K562 (cell line): ENCODE measurements around the gene PSRC1. TPM values are rescaled to one million over a fixed set of nuclear protein-coding genes. Genes with fewer than 3 reads are reported as not detected.

Source experiments
- ATAC-seq: fragments of 200-7000 bp; cut with Tn5 transposase; 3 replicates; pipeline ENCODE4 v1.9.1; 2020; ENCODE audit warnings: moderate library complexity
- BruUV-seq: library from RNA; stranded (reverse); fragments of 400-500 nt; replicated peaks from 2 replicates; lab custom pipeline; 2021; lab: Mats Ljungman, UMichigan
- CTCF ChIA-PET: fragments of 300-600 bp; formaldehyde crosslinking; extraction: SDS; loops from one replicate; lab custom pipeline; 2021; ENCODE audit warnings: low intra/inter-chr PET ratio; lab: Yijun Ruan, JAX
- POLR2A ChIA-PET: fragments of 300-600, 350-650 bp; sonication (Branson Sonifier 250); formaldehyde crosslinking; extraction: SDS; loops from one replicate; lab custom pipeline; 2021; ENCODE audit warnings: antibody characterized with exemption, inconsistent platforms; lab: Yijun Ruan, JAX
- DNase-seq, 4 experiments: peaks; one replicate each; pipeline versions ENCODE4 v3.0.0 to v3.0.0-alpha.2; 2011 to 2018; ENCODE audit warnings: low spot score in 3 of 4, mixed read lengths in 3 of 4; ENCODE audit errors: extremely low read depth in 1 of 4
- FAIRE-seq: peaks from 2 replicates; lab custom pipeline; 2011; peaks lifted over from hg19 to GRCh38; lab: Jason Lieb, UNC
- H2AFZ ChIP-seq: 2 replicates; pipeline ENCODE4 v1.6.0; 2011; ENCODE audit warnings: low read depth, low read length, control low read depth, inconsistent platforms
- H3K27ac ChIP-seq: fragments of 200-600 bp; 3 replicates; pipeline ENCODE4 v1.8.0; 2011; ENCODE audit warnings: low read depth, mild to moderate bottlenecking, control low read depth, inconsistent platforms, low read length, moderate library complexity, mixed read lengths; ENCODE audit errors: extremely low read depth
- H3K27me3 ChIP-seq, 2 experiments: fragments of 300-600 bp in 1 of 2; 2 replicates in 1 of 2; 3 replicates in 1 of 2; pipeline versions ENCODE4 v1.6.0 to v1.8.0; 2011; ENCODE audit warnings: inconsistent platforms in 2 of 2, low read length in 2 of 2, mild to moderate bottlenecking in 1 of 2, mixed read lengths in 1 of 2, moderate library complexity in 1 of 2; ENCODE audit not compliant: control insufficient read depth in 2 of 2, insufficient read depth in 2 of 2
- H3K36me3 ChIP-seq: fragments of 300-600 bp; 3 replicates; pipeline ENCODE4 v1.8.0; 2011; ENCODE audit warnings: mild to moderate bottlenecking, low read length, inconsistent platforms; ENCODE audit not compliant: control insufficient read depth, insufficient read depth
- H3K4me1 ChIP-seq, 2 experiments: fragments of 200-600 bp in 1 of 2; replicated peaks in 1 of 2; 2 replicates in 1 of 2; 3 replicates in 1 of 2; pipeline versions ENCODE4 v1.5.1 to v1.8.0; 2011; ENCODE audit warnings: inconsistent platforms in 2 of 2, low read length in 2 of 2, mild to moderate bottlenecking in 1 of 2, mixed read lengths in 1 of 2, moderate library complexity in 1 of 2; ENCODE audit not compliant: control insufficient read depth in 2 of 2, insufficient read depth in 2 of 2
- H3K4me2 ChIP-seq: 2 replicates; pipeline ENCODE4 v1.6.1; 2011; ENCODE audit warnings: low read length, control low read depth, inconsistent platforms, mixed read lengths; ENCODE audit not compliant: insufficient read depth
- H3K4me3 ChIP-seq: fragments of 200-600 bp; sonication (generic), shearing (Covaris generic); 2 replicates; pipeline ENCODE4 v1.5.1; 2016; ENCODE audit warnings: control low read depth, inconsistent platforms
- H3K79me2 ChIP-seq: fragments of 200-600 bp; 3 replicates; pipeline ENCODE4 v1.8.0; 2011; ENCODE audit warnings: low read length, inconsistent platforms; ENCODE audit not compliant: control insufficient read depth, insufficient read depth
- H3K9ac ChIP-seq, 2 experiments: 2 replicates each; pipeline versions ENCODE4 v1.6.0 to v1.6.1; 2011; ENCODE audit warnings: low read depth in 2 of 2, low read length in 2 of 2, control low read depth in 1 of 2, inconsistent platforms in 1 of 2, mild to moderate bottlenecking in 1 of 2, mixed read lengths in 1 of 2; ENCODE audit not compliant: insufficient read depth in 1 of 2
- H3K9me1 ChIP-seq: one replicate; pipeline ENCODE4 v1.6.0; 2011; ENCODE audit warnings: inconsistent platforms, mild to moderate bottlenecking, low read length, moderate library complexity; ENCODE audit not compliant: control insufficient read depth, insufficient read depth
- H3K9me3 ChIP-seq: replicated peaks from 2 replicates; pipeline ENCODE4 v1.5.1; 2011; ENCODE audit warnings: low read depth, low read length, inconsistent platforms; ENCODE audit not compliant: control insufficient read depth, insufficient read depth
- H4K20me1 ChIP-seq: replicated peaks from 2 replicates; pipeline ENCODE4 v1.6.1; 2011; ENCODE audit warnings: low read length, inconsistent platforms, mixed read lengths; ENCODE audit not compliant: control insufficient read depth, insufficient read depth
- CXXC5 ChIP-seq: fragments of 250-450 bp; sonication (Bioruptor Pico); IDR thresholded peaks from 2 replicates; pipeline ENCODE4 v1.8.0; 2022; ENCODE audit warnings: inconsistent platforms, mild to moderate bottlenecking, moderate library complexity
- FIP1L1 ChIP-seq: fragments of 200-400 bp; formaldehyde crosslinking; IDR thresholded peaks from 2 replicates; pipeline ENCODE4 v1.6.1; 2018; ENCODE audit warnings: mild to moderate bottlenecking, low read depth, low read length; ENCODE audit not compliant: poor library complexity, severe bottlenecking
- HNRNPUL1 ChIP-seq: fragments of 200-400 bp; formaldehyde crosslinking; IDR thresholded peaks from 2 replicates; pipeline ENCODE4 v1.6.1; 2017; ENCODE audit warnings: low read length
- KAT2B ChIP-seq: IDR thresholded peaks from one replicate; pipeline ENCODE4 v1.6.1; 2012; ENCODE audit warnings: low read depth, mild to moderate bottlenecking, control low read depth, inconsistent platforms, low read length, moderate library complexity
- POLR2A ChIP-seq: fragments of 450-650 bp; conservative IDR thresholded peaks from 2 replicates; pipeline ENCODE4 v1.6.1; 2016
- SIX5 ChIP-seq, 2 experiments: IDR thresholded peaks; 2 replicates each; pipeline ENCODE4 v1.6.1; 2011; ENCODE audit warnings: low read length in 2 of 2, borderline replicate concordance in 1 of 2, low read depth in 1 of 2, mild to moderate bottlenecking in 1 of 2, moderate library complexity in 1 of 2; ENCODE audit not compliant: insufficient read depth in 1 of 2
- SRF ChIP-seq, 2 experiments: fragments of 250-450, 450-650 bp in 1 of 2; sonication (Bioruptor Pico) in 1 of 2; sonication (generic) in 1 of 2; formaldehyde crosslinking; IDR thresholded peaks; 2 replicates each; pipeline versions ENCODE4 v1.5.0 to v1.5.1; 2020 to 2022; ENCODE audit warnings: mild to moderate bottlenecking in 1 of 2, missing genetic modification reagents in 1 of 2
- STAG1 ChIP-seq: sonication (generic); formaldehyde crosslinking; IDR thresholded peaks from 2 replicates; pipeline ENCODE4 v1.5.0; 2020; ENCODE audit warnings: missing genetic modification reagents, borderline replicate concordance
- TBL1XR1 ChIP-seq, 2 experiments: IDR thresholded peaks; 2 replicates each; pipeline ENCODE4 v1.6.1; 2012; ENCODE audit warnings: improper control_type of control experiment in 2 of 2, low read length in 2 of 2, mild to moderate bottlenecking in 1 of 2
- TCFL5 ChIP-seq: fragments of 250-450 bp; sonication (Bioruptor Pico); conservative IDR thresholded peaks from 2 replicates; pipeline ENCODE4 v1.6.1; 2021; ENCODE audit warnings: mild to moderate bottlenecking, moderate library complexity, matching md5 sums
- USF2 ChIP-seq: sonication (generic); formaldehyde crosslinking; IDR thresholded peaks from 2 replicates; pipeline ENCODE4 v1.5.0; 2020; ENCODE audit warnings: missing genetic modification reagents
- ZBTB17 ChIP-seq: fragments of 450-650 bp; formaldehyde crosslinking; IDR thresholded peaks from 2 replicates; pipeline ENCODE4 v1.4.0; 2020; ENCODE audit warnings: mild to moderate bottlenecking
- ZNF224 ChIP-seq: sonication (generic); formaldehyde crosslinking; IDR thresholded peaks from 2 replicates; pipeline ENCODE4 v1.8.0; 2022; ENCODE audit warnings: mild to moderate bottlenecking, missing genetic modification reagents
- WGBS: fragments of 100-300 bp; shearing (Covaris generic); methylation state at CpG from one replicate; pipeline ENCODE4 v1.1.6; 2016; ENCODE audit warnings: low coverage, mixed read lengths; ENCODE audit not compliant: insufficient coverage; ENCODE audit errors: missing lambda C conversion rate; 5-methylcytosine and 5-hydroxymethylcytosine counted together
- in situ Hi-C: fragments of 300-500 bp; cut with MboI; formaldehyde crosslinking; loops from 4 replicates; pipeline ENCODE4 v1.15.0; 2018; ENCODE audit warnings: inconsistent platforms, mixed read lengths
- intact Hi-C: fragments of 100-400 bp; cut with micrococcal nuclease; formaldehyde crosslinking; loops from 2 replicates; pipeline ENCODE4 v1.14.2; 2022
- polyA plus RNA-seq, 8 experiments: library from polyadenylated mRNA; depleted of rRNA in 4 of 8; stranded (reverse) in 5 of 8; unstranded in 3 of 8; fragments of >200 nt; fragmentation: Nextera tagmentation in 2 of 8; fragmentation: Illumina TruSeq in 1 of 8; extraction: Ambion mirVana in 2 of 8; extraction: Trizol in 1 of 8; gene quantifications; 2 replicates each; pipeline versions ENCODE4 v1.2.1 to v1.2.3, GENCODE V29; 2011 to 2014; ENCODE audit warnings: inconsistent platforms in 1 of 8, missing spikeins in 1 of 8
- total RNA-seq, 7 experiments: library from RNA; depleted of rRNA in 6 of 7; stranded (reverse); fragments of >200 nt in 6 of 7; fragmentation: Illumina TruSeq in 2 of 7; extraction: Trizol in 2 of 7; gene quantifications; 2 replicates each; pipeline versions ENCODE4 v1.2.1 to v1.2.3, GENCODE V29; 2011 to 2021; ENCODE audit warnings: low replicate concordance in 1 of 7
- TF ChIP-seq, protein P1 (sequence below): fragments of 450-650 bp; formaldehyde crosslinking; IDR thresholded peaks from 2 replicates; pipeline ENCODE4 v1.4.0; 2020; ENCODE audit warnings: mild to moderate bottlenecking

The PSRC1 gene
- total and polyA plus RNA-seq, 9 of the 15 experiments (the other 6 are each of a cell fraction or from before 2014, with no cell fraction given), result 6.5 to 65.2 (median 39.3) TPM

GRCh38 chr1:109259674-109260557 is 23.0 kb downstream of the PSRC1 start:
- Histone ChIP-seq H2AFZ (no peak overlapping the region), H3K79me2 (peaks cover 15% of the 10 kb centered on the region), H3K9me1 (peaks cover 4% of the 10 kb centered on the region), H3K9ac (peak overlapping the region in 1 of 2 experiments; percentile 62; a peak in 1 of 4 replicates), H3K36me3 (peaks cover 29% of the 10 kb centered on the region; the same call in 2 of the 3 replicates), H3K27ac (no peak overlapping the region), H4K20me1 (no peaks in the 10 kb centered on the region), H3K4me2 (no peak overlapping the region), H3K27me3 (no peaks in the 10 kb centered on the region), H3K4me1 (peaks cover 15 to 58% of the 10 kb centered on the region in 2 experiments), H3K4me3 (no peak overlapping the region), H3K9me3 (no peaks in the 10 kb centered on the region)
- ChIA-PET CTCF (no interaction called here), POLR2A (interaction anchor here (0.6 to 0.7 kb wide), 2 partner anchors 17 to 22 kb away, joined by 3 read pairs; no protein-coding TSS in a partner anchor)
- DNase-seq (no peak), FAIRE-seq (no peak), ATAC-seq (no peak)
- BruUV-seq, result no TSS peak
- 93% methylated on average over 5 of the region's 7 CpGs for WGBS
- in situ Hi-C loops, result loop anchor here (5.0 kb wide), 2 partner anchors 142 to 272 kb away; no protein-coding TSS in a partner anchor
- TF ChIP-seq SIX5 (IDR thresholded peaks at IDR 0.05; ENCODE audit: borderline replicate concordance in 1 of 2, insufficient read depth in 1 of 2, low read depth in 1 of 2, low read length in 2 of 2) (no peak), HNRNPUL1 (no peak), USF2 (CRISPR knock-in tag) (no peak), ZNF224 (no peak), ZBTB17 (no peak), TBL1XR1 (IDR thresholded peaks at IDR 0.05; ENCODE audit: low read length in 2 of 2) (no peak), STAG1 (CRISPR knock-in tag) (no peak), CXXC5 (CRISPR knock-in tag) (no peak), TCFL5 (CRISPR knock-in tag) (no peak), SRF (CRISPR knock-in tag; IDR thresholded peaks at IDR 0.05) (no peak), POLR2A (no peak), FIP1L1 (no peak), KAT2B (no peak)
- TF ChIP-seq, protein P1, sequence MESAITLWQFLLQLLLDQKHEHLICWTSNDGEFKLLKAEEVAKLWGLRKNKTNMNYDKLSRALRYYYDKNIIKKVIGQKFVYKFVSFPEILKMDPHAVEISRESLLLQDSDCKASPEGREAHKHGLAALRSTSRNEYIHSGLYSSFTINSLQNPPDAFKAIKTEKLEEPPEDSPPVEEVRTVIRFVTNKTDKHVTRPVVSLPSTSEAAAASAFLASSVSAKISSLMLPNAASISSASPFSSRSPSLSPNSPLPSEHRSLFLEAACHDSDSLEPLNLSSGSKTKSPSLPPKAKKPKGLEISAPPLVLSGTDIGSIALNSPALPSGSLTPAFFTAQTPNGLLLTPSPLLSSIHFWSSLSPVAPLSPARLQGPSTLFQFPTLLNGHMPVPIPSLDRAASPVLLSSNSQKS (CRISPR knock-in tag), result no peak
- intact Hi-C loops, result loop anchor here (10.0 kb wide), 1 partner anchor 145 kb away; the partner anchor contains the start of gene ELAPOR1
